Kidney tubule cell (primary cell): ENCODE measurements around the gene SCIMP.
"Not testable (repeated sequence)": the region's sequence is repeated elsewhere in the genome, so short reads cannot be mapped to it uniquely, and the experiment has no call there.

Experiments used
- DNase-seq: peaks from one replicate; pipeline ENCODE4 v3.0.0-alpha.2; 2018; ENCODE audit warnings: low spot score

SCIMP gene

GRCh38 chr17:5184288-5184687, 50.4 kb downstream of the SCIMP start:
- DNase-seq, result no peak

DNA sequence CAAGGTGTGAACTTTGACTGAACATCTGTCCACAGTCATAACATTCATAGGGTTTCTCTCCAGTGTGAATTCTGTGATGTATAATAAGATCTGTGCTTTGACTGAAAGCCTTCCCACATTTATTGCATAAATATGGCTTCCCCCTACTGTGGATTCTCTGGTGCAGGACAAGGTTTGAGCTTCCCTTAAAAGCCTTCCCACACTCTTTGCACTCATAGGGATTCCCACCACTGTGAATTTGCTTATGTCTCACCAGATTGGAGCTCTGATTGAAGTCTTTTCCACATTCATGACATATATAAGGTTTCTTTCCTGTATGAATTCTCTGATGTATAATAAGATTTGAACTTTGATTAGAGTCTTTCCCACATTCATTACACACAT, 51.3 kb downstream of the SCIMP start:
- DNase-seq, result no peak

- DNase-seq, result no peak
These were observed 51.9 kb downstream of the SCIMP start for GRCh38 chr17:5182597-5183409.

- DNase-seq, result no peak
These were observed 53.0 kb downstream of the SCIMP start for GRCh38 chr17:5181509-5182305.

GRCh38 chr17:5179003-5179402, 55.7 kb downstream of the SCIMP start:
- DNase-seq, result no peak

DNA sequence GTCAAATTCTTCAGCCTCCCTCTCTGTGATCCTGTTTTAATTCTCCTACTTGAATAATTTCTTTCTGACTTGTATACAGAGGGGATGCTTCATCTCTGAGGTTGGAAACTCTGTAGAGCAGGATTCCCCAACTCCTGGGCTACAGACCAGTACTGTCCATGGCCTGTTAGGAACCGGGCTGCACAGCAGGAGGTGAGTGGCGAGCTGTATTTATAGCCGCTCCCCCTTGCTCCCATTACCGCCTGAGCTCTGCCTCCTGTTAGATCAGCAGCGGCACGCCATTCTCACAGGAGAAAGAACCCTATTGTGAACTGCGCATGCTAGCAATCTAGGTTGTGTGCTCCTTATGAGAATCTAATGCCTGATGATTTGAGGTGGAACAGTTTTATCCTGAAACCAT, 59.6 kb downstream of the SCIMP start:
- DNase-seq, result not testable (repeated sequence)

GRCh38 chr17:5165791-5166564, 68.7 kb downstream of the SCIMP start:
- peak; percentile 65 for DNase-seq

DNA sequence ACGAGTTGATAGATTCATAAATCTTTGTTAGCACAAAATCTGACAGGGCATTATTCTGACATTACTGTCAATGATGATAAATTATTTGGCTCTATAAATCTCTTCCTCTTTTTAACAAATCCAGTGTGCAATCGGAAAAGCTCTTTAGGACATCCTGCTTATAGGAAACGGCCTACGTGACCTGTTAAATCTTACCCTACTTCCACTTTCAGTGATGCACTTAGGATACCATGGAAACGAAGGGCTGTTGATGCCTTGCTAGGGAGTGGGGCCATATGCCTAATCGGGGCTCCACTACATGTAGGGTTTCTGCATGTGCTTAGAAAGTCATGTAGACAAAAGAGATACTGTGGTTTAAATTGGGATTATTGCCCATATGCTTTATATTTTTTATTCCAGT, 70.2 kb downstream of the SCIMP start:
- DNase-seq, result no peak

DNA sequence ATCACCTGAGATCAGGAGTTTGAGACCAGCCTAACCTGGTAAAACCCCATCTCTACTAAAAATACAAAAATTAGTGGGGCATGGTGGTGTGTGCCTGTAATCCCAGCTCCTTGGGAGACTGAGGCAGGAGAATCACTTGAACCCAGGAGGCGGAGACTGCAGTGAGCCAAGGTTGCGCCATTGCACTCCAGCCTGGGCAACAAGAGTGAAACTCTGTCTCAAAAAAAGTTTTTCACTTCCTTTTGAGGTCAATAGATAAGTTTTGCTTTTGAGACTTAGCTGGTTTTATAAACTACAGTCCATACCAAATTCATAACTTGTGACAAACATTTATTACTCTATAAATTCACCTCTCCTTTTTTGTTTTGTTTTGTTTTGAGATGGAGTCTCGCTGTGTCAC, 72.9 kb downstream of the SCIMP start:
- DNase-seq, result not testable (repeated sequence)

DNA sequence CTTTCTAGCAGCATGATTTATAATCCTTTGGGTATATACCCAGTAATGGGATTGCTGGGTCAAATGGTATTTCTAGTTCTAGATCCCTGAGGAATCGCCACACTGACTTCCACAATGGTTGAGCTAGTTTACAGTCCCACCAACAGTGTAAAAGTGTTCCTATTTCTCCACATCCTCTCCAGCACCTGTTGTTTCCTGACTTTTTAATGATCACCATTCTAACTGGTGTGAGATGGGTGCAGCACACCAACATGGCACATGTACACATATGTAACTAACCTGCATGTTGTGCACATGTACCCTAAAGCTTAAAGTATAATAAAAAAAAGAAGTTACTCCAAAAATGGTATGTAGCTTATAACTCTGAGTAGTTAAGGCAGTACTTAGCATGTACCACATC, 74.0 kb downstream of the SCIMP start:
- not testable (repeated sequence) for DNase-seq
